GM12872 (cell line): Measurements from ENCODE around the gene ROBO1.

ENCODE experiments used
- CTCF ChIP-seq: IDR thresholded peaks from 3 replicates; pipeline ENCODE4 v1.5.1; 2011; ENCODE audit warnings: low read depth, mild to moderate bottlenecking, low read length, moderate library complexity; ENCODE audit not compliant: insufficient read depth

Gene ROBO1

GRCh38 chr3:79028916-79029315 is 738.9 kb downstream of the ROBO1 start:
- TF ChIP-seq CTCF = no peak

GRCh38 chr3:79027593-79027992 is 740.2 kb downstream of the ROBO1 start:
- TF ChIP-seq CTCF = no peak

- TF ChIP-seq CTCF = no peak
Observed at GRCh38 chr3:79019924-79020173, 747.9 kb downstream of the ROBO1 start.

GRCh38 chr3:79019137-79019923 is 748.5 kb downstream of the ROBO1 start:
- TF ChIP-seq CTCF = no peak

GRCh38 chr3:79018671-79019136 is 749.1 kb downstream of the ROBO1 start:
- no peak for TF ChIP-seq CTCF

GRCh38 chr3:79018265-79018664 is 749.5 kb downstream of the ROBO1 start:
- TF ChIP-seq CTCF = no peak

- no peak for TF ChIP-seq CTCF
Observed at GRCh38 chr3:79016587-79017376, 751.0 kb downstream of the ROBO1 start.
